ENCODE results near the gene RPTOR.
A peak's percentile ranks its signal among the peaks of the same experiment; 100 is the strongest.

The RPTOR gene

DNA sequence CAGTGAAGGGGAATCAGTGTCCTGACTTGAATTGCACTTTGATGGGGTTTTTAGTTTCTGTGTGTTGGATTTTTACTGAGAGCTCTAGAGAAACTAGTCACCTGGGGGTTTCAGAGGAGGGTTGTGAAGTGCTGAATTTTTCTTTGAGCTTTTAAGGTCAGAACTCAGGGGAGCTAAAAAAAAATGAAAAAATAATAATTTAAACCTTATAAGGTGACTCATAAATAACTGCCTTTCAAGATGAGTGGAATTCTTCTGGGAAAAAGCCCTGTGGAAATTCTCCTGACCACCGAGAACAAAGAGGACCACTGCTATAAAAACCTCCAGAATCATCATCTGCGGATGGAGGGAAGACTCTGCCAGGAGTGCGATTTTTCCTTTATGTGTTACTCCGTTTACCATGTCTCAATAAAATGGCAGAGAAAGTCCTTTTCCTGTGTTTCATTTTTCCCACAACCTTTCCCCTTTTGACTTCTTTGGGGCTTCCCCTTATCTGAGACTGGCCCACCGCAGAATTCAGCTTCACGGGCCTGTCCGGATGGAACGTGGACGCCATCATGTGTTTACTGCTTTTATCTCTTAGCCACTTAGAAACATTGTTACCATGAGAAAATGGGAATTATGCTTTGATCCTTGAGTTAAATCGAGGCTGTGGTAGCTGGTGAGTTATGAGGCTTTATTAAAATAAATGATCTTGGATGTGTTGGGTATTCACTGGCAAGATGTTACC lies 39.7 kb downstream of the RPTOR start:
- Histone ChIP-seq H3K4me3 (ENCODE audit: low read length) (no peak overlapping the region), H3K4me1 (ENCODE audit: control insufficient read depth, insufficient read depth, low read length) (peaks cover 13% of the 10 kb centered on the region), H3K9me3 (ENCODE audit: control insufficient read depth, low read length) (no peaks in the 10 kb centered on the region), H3K36me3 (ENCODE audit: control insufficient read depth, insufficient read depth, low read length, severe bottlenecking) (no peaks in the 10 kb centered on the region), H3K9ac (ENCODE audit: low read length) (no peak overlapping the region), H3K27me3 (replicated peaks; ENCODE audit: control insufficient read depth, insufficient read depth, low read length) (no peaks in the 10 kb centered on the region)
- no peak for DNase-seq (ENCODE audit: low read depth)

DNA sequence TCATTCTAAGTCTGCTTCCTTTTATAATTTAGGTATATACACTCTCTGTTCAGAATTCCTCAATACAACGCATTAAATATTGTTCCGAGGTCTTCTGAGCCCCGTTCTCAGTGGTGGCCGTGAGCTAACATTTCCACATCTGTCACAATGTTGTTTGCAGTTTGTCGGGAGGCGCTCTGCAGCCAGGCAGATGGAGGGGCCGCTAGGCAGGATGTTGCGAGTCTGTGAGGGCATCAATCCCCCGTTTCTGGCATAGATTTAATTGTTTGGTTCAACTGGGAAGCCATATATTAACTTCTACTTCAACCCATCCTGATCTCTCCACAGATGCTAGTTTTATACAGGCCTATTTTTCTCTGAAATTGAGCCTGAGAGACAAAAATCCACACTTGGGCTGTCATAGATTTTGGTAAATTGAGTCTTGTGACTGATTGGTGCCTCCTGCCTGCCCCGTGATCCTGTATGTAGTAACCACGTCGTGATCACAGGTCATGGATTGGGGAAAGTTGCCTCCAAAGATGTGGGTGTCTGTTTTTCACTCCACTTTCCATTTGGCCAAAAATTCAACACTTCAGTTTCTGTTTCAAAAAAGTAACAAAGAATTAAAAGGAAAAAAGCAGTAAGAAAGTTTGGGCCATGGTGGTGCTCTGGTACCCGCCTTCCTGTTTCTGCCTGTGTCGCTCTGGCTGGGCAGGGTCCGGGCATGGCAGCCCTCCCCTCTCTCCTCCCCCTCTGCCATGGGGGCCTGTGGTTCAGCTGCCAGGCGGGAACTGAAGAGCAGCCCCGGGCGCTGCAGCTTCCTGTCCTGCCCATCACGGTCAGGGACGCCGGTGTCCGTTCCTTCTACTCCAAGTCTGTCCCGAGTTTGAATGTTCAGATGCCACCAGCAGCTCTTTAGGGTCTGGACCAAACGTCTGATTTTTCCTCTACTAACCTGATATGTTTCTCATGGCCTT lies 41.5 kb downstream of the RPTOR start:
- Histone ChIP-seq H3K4me1 (ENCODE audit: control insufficient read depth, insufficient read depth, low read length) (peaks cover 16% of the 10 kb centered on the region), H3K27me3 (replicated peaks; ENCODE audit: control insufficient read depth, insufficient read depth, low read length) (no peaks in the 10 kb centered on the region), H3K9ac (ENCODE audit: low read length) (no peak overlapping the region), H3K4me3 (ENCODE audit: low read length) (no peak overlapping the region), H3K9me3 (ENCODE audit: control insufficient read depth, low read length) (no peaks in the 10 kb centered on the region), H3K36me3 (ENCODE audit: control insufficient read depth, insufficient read depth, low read length, severe bottlenecking) (no peaks in the 10 kb centered on the region)
- no peak for DNase-seq (ENCODE audit: low read depth)

DNA sequence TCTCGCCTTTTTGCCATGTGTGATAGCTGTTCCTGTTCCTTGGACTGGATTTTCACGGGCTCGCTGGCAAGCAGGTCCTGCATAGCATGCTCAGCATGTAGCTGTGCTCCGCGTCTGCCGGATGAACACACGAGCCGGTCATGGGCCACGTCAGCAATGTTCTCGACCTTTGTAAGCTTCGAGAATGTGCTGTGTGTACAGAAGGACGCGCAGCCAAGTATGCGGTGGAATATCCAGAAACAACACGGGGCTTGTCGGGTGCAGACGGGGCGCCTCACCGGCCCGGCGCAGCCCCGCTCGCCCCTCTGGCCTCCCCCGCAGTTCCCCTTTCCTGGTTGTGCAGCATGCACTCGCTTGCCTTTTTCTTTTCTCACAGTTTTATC lies 42.2 kb downstream of the RPTOR start:
- Histone ChIP-seq H3K4me1 (ENCODE audit: control insufficient read depth, insufficient read depth, low read length) (peaks cover 20% of the 10 kb centered on the region), H3K9ac (ENCODE audit: low read length) (no peak overlapping the region), H3K4me3 (ENCODE audit: low read length) (no peak overlapping the region), H3K9me3 (ENCODE audit: control insufficient read depth, low read length) (no peaks in the 10 kb centered on the region), H3K27me3 (replicated peaks; ENCODE audit: control insufficient read depth, insufficient read depth, low read length) (no peaks in the 10 kb centered on the region), H3K36me3 (ENCODE audit: control insufficient read depth, insufficient read depth, low read length, severe bottlenecking) (no peaks in the 10 kb centered on the region)
- no peak for DNase-seq (ENCODE audit: low read depth)

DNA sequence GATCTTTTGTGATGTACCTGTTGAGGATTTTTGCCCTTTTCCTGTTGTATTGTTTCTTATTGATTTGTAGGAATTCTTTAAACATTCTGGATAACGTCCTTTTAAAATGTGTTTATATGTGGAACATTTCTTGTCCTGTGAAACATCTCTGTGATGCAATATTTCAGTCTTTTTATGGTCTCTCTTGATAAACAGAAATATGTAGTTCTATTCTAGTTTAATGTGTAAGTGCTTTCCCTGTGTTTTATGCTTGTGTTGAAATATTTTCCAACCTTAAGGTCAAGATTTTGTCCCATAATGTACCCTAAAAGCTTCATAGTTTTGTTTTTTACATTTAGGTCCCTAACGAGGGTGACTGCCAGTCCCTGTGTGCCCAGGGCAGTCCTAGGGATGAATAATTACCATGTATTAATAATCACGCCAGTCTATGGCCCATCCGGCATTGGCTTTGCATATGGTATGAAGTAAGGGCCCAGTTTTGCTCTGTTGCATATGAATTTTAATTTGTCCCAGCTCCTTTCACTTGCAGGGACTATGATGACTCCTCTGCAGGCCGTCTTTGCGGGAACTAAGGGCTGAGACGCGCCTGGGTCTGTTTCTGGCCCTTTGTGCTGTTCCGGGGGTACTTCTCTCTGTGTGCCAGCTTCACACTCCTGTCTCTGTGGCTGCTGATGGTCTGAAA lies 44.2 kb downstream of the RPTOR start:
- peak; percentile 46 for DNase-seq (ENCODE audit: low read depth)

DNA sequence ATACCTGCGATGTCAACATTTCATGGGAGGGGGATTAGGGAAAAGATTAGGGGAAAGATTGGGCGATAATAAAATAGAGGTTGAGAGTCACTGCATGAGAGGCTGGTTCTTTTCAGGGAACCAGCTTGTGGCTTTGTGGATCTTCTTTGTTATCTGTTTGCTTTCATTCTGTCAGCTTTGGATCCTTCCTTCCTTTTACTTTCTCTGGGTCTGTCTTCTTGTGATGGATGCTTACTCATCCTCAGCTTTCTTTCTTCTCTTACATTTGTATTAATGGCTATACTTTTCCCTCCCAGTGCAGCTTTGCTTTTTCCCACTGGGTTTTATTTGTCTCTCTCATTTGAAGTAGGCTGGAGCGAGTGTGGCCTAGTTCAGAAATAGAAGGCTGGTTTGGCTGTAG lies 47.1 kb downstream of the RPTOR start:
- Histone ChIP-seq H3K4me1 (ENCODE audit: control insufficient read depth, insufficient read depth, low read length) (peaks cover 24% of the 10 kb centered on the region), H3K36me3 (ENCODE audit: control insufficient read depth, insufficient read depth, low read length, severe bottlenecking) (no peaks in the 10 kb centered on the region), H3K27me3 (replicated peaks; ENCODE audit: control insufficient read depth, insufficient read depth, low read length) (no peaks in the 10 kb centered on the region), H3K9ac (ENCODE audit: low read length) (no peak overlapping the region), H3K4me3 (ENCODE audit: low read length) (no peak overlapping the region), H3K9me3 (ENCODE audit: control insufficient read depth, low read length) (no peaks in the 10 kb centered on the region)
- no peak for DNase-seq (ENCODE audit: low read depth)

More for the DNA sequence above, 44.2 kb downstream of the RPTOR start:
- Histone ChIP-seq H3K9ac (ENCODE audit: low read length) (no peak overlapping the region), H3K4me1 (ENCODE audit: control insufficient read depth, insufficient read depth, low read length) (peaks cover 20% of the 10 kb centered on the region), H3K27me3 (replicated peaks; ENCODE audit: control insufficient read depth, insufficient read depth, low read length) (no peaks in the 10 kb centered on the region), H3K36me3 (ENCODE audit: control insufficient read depth, insufficient read depth, low read length, severe bottlenecking) (no peaks in the 10 kb centered on the region), H3K9me3 (ENCODE audit: control insufficient read depth, low read length) (no peaks in the 10 kb centered on the region), H3K4me3 (ENCODE audit: low read length) (no peak overlapping the region)

DNA sequence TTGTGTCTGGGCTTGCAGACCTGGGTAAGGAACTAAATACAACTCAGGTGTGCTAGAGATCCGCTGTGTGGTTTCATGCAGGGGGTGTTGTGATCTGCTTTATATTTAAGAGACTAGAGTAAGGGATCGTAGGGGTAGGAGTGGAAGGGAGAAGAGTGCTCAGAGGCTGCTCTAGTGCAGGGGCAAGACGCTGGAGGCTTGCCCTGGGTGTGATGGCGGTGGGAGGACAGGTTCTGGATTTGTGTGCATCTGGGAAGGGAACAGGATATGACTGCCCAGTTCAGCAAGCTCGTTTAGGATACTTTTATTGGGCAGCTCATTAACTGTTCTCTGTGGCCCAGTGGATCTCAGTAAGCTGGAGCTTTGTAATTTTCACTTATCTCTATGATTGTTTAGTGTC lies 47.6 kb downstream of the RPTOR start:
- peaks cover 24% of the 10 kb centered on the region for H3K4me1 ChIP-seq (ENCODE audit: control insufficient read depth, insufficient read depth, low read length)
- H3K9ac ChIP-seq (ENCODE audit: low read length): no peak overlapping the region
- H3K36me3 ChIP-seq (ENCODE audit: control insufficient read depth, insufficient read depth, low read length, severe bottlenecking): no peaks in the 10 kb centered on the region
- H3K27me3 ChIP-seq (replicated peaks; ENCODE audit: control insufficient read depth, insufficient read depth, low read length): no peaks in the 10 kb centered on the region
- H3K9me3 ChIP-seq (ENCODE audit: control insufficient read depth, low read length): no peaks in the 10 kb centered on the region
- no peak for DNase-seq (ENCODE audit: low read depth)
- H3K4me3 ChIP-seq (ENCODE audit: low read length): no peak overlapping the region

DNA sequence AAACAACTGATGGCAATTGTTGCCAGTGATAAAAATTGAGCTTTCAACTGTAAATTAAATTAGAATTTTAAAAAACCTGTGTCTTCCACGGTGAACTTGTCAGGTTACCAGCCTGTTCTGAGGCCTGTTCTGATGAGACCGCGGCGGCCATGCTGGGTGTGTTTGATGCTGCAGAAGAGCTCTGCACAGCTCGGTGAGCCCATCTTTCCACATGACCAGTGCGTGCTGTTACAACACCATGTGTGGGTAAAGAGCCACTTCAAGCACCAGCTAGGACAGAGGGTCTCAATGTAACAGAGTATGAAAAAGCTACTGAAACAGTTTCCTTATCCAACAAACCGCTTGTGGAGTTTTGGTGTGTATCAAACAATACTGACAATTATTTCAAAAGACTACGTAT lies 48.5 kb downstream of the RPTOR start:
- Histone ChIP-seq H3K27me3 (replicated peaks; ENCODE audit: control insufficient read depth, insufficient read depth, low read length) (no peaks in the 10 kb centered on the region), H3K9ac (ENCODE audit: low read length) (no peak overlapping the region), H3K36me3 (ENCODE audit: control insufficient read depth, insufficient read depth, low read length, severe bottlenecking) (no peaks in the 10 kb centered on the region), H3K4me3 (ENCODE audit: low read length) (no peak overlapping the region), H3K9me3 (ENCODE audit: control insufficient read depth, low read length) (no peaks in the 10 kb centered on the region), H3K4me1 (ENCODE audit: control insufficient read depth, insufficient read depth, low read length) (peaks cover 24% of the 10 kb centered on the region)
- no peak for DNase-seq (ENCODE audit: low read depth)

DNA sequence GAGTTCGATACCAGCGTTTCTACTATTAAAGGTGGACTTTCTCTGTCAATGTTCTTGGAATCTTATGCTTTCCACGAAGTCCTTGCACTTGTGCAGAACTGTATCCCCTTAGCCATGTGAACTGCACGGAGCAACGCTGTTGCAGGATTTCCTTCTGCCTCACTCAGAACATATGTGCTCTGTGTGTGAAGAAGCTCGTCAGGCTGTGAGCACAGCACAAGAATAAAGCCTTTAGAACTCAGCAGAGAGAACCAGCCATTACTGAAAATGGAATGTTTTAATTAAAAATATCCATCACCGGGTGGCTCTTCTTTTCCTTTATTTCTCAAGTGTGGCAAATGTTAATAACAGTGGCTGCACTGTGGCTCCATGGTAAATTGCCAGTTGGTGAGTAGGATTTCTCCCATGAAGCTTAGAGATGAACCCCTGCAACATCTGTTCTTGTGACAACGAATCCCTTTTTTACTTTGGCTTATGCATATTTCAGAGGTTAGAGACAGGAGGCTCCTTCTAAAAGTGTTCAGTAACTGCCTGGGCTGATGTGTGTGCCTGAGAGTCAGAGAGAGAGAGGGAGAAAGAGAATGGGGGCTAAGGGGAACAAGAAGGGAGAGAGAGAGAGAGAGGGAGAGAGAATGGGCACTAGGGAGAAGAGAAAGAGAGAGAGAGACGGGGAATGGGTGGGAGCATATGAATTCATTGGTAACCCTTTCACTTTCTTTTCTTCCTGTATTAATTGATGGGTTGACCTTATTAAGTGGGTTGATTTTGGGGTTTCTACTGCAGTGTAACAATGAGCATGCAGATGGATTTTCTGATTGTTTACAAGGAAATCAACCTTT lies 50.0 kb downstream of the RPTOR start:
- H3K4me3 ChIP-seq (ENCODE audit: low read length): no peak overlapping the region
- peaks cover 15% of the 10 kb centered on the region for H3K4me1 ChIP-seq (ENCODE audit: control insufficient read depth, insufficient read depth, low read length)
- no peak overlapping the region for H3K9ac ChIP-seq (ENCODE audit: low read length)
- DNase-seq (ENCODE audit: low read depth): no peak
- no peaks in the 10 kb centered on the region for H3K36me3 ChIP-seq (ENCODE audit: control insufficient read depth, insufficient read depth, low read length, severe bottlenecking)
- H3K27me3 ChIP-seq (replicated peaks; ENCODE audit: control insufficient read depth, insufficient read depth, low read length): no peaks in the 10 kb centered on the region
- no peaks in the 10 kb centered on the region for H3K9me3 ChIP-seq (ENCODE audit: control insufficient read depth, low read length)

DNA sequence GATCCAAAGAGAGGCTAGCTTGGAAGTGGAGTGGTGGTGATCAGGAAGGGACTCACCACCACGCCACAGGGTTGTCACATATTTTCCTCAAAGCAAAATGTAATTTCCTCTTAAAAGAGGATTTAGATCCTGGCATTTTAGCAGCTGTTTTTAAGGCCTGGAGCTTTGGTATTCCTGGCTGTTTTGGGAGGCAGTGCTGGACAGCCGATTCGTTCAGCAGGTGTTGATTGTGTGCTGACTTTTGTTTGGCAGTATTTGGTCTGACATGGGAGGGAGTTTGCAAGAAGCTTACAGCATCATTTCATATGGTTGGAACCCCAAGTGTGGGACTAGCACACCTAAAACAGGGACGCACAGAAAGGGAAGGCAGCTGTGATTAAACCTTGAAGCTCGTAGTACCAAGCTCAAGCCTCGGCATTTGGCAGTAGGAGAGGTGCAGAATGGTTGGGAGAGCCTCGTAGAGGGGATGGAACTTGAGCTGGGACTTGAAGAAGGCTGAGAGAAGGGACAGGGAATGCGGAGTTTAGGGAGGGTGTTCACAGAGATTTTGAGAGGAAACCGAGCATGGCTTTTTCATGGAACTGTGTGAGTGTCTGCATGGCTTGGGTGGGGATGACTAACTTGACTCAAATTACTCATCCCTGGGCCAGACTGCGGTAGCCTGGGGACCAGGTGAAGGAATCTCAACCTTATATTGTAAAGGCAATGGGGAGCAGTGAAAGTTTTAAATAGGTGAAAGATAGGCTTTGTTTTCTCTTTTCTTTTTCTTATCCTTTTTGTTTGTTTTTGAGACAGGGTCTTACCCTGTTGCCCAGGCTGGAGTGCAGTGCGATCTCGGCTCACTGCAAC lies 52.3 kb downstream of the RPTOR start:
- H3K9ac ChIP-seq (ENCODE audit: low read length): no peak overlapping the region
- no peak overlapping the region for H3K4me3 ChIP-seq (ENCODE audit: low read length)
- no peaks in the 10 kb centered on the region for H3K9me3 ChIP-seq (ENCODE audit: control insufficient read depth, low read length)
- peaks cover 20% of the 10 kb centered on the region for H3K4me1 ChIP-seq (ENCODE audit: control insufficient read depth, insufficient read depth, low read length)
- no peaks in the 10 kb centered on the region for H3K27me3 ChIP-seq (replicated peaks; ENCODE audit: control insufficient read depth, insufficient read depth, low read length)
- H3K36me3 ChIP-seq (ENCODE audit: control insufficient read depth, insufficient read depth, low read length, severe bottlenecking): no peaks in the 10 kb centered on the region
- no peak for DNase-seq (ENCODE audit: low read depth)

Data from adipocyte (in vitro differentiated cells).